NOMO-1 treated with DMSO at 0.1 percent for 48 hours (cell line): ENCODE data around the gene CREBBP.
A peak's percentile ranks its signal among the peaks of the same experiment; 100 is the strongest.

Experiments
- DNase-seq: peaks from one replicate; lab custom pipeline; 2025; ENCODE audit not compliant: unreplicated experiment; lab: John Stamatoyannopoulos, UW

CREBBP gene

DNA sequence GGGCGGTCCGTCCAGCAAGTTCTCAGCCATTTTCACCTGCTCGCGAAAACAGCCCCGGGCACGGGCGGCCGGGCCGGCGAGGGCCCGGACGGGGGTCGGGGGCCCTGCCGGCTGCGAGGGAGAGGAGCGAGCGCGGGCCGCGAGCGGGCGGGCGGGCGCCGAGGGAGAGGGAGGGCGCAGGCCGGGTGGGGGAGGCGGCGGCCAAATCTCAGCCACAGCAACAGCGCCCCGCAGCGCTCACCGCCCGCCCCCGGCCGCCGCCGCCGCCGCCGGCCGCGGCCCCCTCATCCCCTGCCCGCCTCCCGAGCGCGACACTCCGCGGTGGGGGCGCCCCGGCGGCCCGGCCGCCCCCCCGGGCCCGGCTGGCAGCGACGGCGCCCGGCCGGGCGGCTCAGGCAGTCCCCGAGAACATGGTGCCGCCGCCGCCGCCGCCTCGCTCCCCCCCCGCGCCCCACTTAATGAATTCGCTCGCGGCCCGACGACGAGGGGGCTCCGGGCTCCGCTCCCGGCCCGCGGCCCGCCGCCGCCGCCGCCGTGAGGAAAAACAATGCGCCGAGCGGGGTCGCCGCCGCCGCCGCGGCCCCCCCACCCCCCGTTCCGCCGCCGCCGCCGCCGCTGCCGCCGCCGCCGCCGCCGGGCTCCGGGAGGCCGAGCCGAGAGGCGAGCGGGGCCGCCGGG is 487 bp downstream of the CREBBP start:
- peak; percentile 39 for DNase-seq

DNA sequence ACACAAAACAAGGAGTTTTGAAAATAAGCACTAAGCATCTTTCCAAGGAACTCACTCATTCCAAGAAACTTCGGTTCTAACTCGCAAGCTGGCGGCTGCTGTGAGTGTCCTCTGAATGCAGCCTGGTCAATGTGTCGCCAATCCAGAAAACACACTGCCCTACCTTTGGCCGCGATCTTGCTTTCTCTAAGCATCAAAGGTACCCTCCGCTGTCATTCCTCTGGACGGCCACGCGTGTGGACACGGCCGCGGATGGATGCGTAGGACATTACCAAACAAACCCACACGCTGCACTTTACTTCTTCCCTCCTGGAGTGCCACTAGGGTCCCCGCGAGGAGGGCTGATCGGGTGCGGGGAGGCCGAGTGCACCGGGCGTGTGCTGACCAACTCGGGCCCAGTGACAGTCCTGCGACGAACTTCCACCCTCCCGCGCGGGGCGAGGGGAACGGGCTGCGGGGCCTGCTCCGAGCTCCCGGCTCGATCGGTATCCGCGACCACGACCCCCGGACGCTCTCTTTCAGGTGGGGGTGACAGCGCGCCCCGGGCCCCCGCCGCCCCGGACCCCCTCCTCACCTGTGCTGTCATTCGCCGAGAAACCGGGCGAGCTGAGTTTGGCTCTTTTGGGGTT is 1.1 kb downstream of the CREBBP start:
- DNase-seq = peak; percentile 11

GRCh38 chr16:3878610-3879009 is 1.9 kb downstream of the CREBBP start:
- DNase-seq = peak; percentile 69

DNA sequence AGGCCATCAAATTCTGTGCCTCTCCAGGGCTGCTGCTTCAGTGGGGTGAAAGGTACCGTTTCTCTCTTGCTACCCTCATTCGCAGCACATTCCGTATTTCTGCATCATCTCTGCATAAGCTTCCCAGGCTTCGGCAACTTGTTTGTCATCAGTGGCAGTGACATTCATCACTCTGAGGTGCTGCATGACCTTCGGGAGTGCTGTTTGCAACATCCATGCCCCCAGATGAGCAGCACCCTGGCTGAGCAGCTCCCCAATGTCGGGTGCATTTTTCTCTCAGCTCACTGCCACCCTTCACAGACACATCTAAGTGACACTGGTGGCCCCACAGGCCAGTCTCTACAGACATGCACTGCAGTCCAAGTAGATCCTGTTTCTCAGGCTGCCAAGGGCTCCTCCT is 3.8 kb downstream of the CREBBP start:
- no peak for DNase-seq

GRCh38 chr16:3876160-3876559 is 4.4 kb downstream of the CREBBP start:
- no peak for DNase-seq

- DNase-seq = no peak
Measured at GRCh38 chr16:3874794-3875692, 5.5 kb downstream of the CREBBP start.

- DNase-seq = no peak
Measured at GRCh38 chr16:3874242-3874641, 6.3 kb downstream of the CREBBP start.

DNA sequence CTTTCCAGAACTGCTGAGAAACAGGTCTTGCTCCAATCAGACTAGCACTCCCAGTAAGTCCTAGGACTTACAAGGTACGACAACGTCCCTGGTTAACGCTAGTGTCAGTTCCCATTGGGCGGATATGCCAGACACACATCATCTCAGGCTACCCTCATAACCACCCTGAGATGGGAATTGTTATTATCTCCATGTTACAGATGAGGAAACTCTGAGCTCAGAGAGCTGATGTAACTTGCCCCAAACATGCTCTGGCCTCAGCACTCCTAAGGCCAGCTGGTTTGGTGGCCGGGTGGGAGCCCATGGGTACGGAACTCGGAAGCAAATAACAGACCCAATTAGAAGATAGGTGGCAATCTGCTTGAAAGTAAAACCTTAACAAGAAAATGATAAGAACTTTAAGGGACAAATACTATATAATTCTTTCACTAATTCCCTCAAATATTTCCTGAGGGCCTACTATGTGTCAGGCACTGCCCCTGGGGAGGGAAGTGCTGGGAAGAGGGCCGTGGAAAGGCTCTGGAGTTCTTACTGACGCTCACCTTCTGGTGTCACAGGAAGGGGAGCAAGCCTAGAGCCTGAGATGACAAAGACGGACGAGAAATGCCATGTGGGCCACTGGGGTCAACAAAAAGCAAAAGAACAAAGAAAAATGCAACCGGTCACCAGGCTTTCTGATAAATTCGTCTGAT is 6.9 kb downstream of the CREBBP start:
- no peak for DNase-seq

DNA sequence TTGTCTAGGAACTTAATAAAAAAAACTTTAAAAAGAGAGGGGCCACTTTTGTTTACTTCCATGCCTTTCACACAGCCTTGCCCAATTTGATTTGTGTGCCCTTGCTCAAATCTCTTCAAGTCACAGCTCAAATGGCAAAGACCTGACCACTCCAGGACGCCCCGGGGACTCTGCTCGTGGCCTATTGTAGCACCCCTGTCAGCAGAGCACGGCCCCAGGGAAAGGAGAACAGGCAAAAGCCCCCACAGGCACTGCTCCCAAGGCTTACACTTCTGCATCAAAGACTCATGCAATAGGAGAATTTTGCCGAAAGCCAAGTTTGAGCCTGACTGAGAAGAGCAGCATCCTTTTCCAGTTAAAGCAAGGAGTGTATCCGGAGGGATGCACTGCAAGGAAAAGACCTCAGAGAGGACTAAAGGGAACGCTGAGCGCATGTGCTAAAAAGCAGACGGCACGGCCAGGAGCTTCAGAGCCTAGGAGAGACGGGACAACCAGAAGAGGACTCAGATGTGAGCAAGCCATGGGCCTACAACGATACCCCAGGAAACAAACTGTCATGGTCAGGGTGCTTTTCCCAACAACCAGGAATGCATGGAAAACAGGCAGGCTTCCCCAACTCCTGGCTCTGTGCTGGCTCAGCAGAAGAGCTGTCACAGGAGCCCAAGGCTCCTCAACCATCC is 8.2 kb downstream of the CREBBP start:
- no peak for DNase-seq

GRCh38 chr16:3868967-3869366 is 11.5 kb downstream of the CREBBP start:
- DNase-seq = no peak

DNA sequence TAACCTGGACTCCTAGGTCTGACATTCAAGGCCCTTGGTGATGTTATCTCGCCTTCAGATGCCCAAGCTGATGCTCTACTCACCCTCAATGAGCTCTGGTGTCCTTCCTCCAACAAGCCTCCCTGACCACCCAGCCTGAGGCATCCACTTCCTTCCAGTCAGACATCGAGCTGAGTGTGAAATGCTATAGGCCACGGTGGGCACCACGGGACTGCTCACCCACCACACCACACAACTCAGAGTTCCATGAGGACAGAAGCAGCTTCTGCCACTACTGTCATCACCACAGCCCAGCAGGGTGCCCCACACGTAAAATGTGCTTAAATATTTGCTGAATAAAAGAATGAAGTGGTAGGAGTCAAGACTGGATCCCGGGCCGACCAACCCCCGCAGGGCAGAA is 12.0 kb downstream of the CREBBP start:
- DNase-seq = no peak

DNA sequence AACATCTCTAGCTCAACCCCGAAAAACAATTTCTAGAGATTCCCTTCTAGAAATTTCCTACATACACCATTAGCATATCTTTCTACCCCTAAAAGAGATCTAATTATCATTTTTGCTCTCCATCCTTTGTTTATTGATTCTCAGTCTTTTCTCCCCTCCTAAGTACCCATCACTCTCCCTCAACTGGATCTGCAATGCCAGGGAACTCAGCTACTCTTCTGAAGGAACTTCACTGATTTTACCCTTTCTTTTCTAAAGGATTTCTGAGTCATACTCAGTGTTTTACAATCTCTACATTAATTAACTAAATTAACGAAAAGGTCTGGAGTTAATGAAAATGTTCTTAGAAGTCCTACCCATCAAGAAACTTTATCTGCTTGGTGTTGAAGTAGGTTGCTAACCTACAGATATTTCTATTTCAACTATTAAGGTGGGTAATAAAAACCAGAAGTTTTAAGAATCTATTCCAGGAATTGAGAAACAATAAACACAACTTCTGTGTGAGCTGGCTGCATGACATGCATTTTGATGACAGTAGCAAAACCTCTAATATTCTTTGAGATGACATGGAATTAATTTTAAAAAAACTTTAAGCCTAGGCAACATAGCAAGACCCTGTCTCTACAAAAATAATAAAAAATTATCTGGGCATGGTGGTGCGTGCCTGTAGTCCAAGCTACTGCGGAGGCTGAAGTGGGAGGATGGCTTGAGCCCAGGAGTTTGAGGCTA is 13.6 kb downstream of the CREBBP start:
- no peak for DNase-seq

DNA sequence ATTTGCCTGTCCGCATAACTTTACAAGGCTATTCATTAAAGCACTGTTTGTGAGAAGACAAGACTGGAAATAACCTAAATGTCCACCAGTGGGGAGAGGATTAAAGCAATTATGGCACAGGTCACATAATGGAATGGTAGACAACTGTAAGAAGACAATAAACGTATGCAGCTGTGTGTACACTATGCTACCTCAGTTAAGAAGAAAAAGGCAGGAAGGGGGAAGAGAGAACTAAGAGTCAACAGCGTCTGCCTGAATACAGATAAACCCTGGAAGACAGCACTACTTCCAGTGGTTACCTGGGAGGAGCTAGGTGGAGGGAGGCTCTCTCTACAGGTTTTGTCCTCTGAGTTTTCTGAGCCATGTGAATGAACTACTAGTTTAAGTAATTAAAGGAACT is 15.3 kb downstream of the CREBBP start:
- DNase-seq = no peak

DNA sequence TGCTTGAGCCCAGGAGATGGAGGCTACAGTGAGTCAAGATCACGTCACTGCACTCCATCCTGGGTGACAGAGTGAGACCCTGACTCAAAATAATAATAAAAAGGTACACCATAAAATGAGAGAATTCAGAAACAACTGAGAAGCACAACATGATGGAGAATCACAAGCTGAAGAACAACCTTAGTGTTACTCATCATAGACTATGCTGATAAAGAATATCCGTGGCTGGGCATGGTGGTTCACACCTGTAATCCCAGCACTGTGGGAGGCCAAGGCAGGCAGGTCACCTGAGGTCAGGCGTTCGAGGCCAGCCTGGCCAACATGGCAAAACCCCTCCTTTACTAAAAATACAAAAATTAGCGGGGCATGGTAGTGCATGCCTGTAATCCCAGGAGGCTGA is 16.0 kb downstream of the CREBBP start:
- no peak for DNase-seq

DNA sequence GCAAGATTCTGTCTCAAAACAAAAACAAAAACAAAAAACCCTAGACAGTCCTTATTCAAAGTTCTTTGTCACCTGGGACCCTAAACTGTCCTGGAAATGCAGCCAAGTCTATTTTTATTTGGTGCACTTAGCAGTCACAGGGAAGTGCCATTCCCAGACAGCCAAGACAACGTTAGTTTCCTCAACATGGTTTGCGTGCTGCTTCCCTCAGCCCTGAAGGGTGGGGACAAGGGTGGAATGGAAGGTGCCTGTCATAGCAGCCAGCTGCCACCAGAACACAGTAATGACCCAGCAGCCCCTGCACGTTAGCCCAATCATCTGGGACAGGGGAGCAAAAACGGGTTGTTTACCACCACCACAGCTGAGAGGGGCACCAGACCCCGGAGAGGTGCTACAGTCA is 16.9 kb downstream of the CREBBP start:
- DNase-seq = no peak

- peak; percentile 32 for DNase-seq
Measured at GRCh38 chr16:3861808-3862451, 18.6 kb downstream of the CREBBP start.

DNA sequence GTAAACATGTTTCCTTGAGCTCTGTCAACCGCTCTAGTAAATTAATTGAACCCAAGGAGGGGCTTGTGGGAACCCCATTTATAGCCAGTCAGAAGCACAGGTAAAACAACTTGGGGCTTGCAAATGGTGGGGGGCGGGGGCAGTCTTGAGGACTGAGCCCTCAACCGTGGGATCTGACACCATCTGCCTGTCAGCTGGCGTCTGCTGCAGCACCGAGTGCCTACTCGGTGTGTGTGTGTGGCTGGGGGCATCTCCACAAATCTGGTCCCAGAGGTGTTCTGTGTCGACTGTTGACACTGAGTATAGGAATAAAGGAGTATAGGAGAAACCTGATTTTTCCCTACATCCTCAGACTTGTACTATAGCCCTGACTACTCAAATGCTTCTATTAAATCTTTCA is 20.6 kb downstream of the CREBBP start:
- DNase-seq = no peak

DNA sequence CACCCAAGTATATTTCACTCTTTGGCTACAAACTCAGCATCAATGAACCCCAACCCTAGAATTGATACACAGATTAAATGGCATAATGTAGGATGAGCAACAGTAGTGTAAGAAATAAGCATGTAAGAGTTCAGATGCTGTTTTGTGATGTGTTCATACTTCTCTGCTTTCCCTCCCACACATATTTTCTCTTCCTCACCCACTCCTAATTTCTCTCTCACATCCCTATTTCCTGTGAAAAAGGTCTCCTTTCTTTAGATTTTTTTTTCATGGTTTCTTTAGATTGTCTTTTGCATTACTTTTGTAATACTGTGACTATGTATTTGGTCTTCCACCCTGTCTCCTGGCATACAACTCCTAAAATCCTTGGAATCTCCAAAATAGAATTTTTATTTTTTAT is 21.7 kb downstream of the CREBBP start:
- DNase-seq = no peak

GRCh38 chr16:3857189-3858043 is 23.1 kb downstream of the CREBBP start:
- DNase-seq = peak; percentile 92
